IMR-90 (cell line): ENCODE measurements around the gene RYK. TPM values are rescaled to one million over a fixed set of nuclear protein-coding genes. Genes with fewer than 3 reads are reported as not detected.

Experiments used
- ATAC-seq: fragments of 200-7000 bp; cut with Tn5 transposase; 2 replicates; pipeline ENCODE4 v1.9.1; 2020; ENCODE audit warnings: low read depth, mild to moderate bottlenecking, moderate library complexity
- BruUV-seq: library from RNA; stranded (reverse); fragments of 400-500 nt; replicated peaks from 2 replicates; lab custom pipeline; 2021; lab: Mats Ljungman, UMichigan
- CTCF ChIA-PET: fragments of 300-600 bp; formaldehyde crosslinking; extraction: SDS; loops from one replicate; lab custom pipeline; 2021; ENCODE audit warnings: antibody characterized with exemption; lab: Yijun Ruan, JAX
- POLR2A ChIA-PET: fragments of 300-600 bp; sonication (Branson Sonifier 250); formaldehyde crosslinking; loops from one replicate; lab custom pipeline; 2022; ENCODE audit warnings: antibody characterized with exemption; ENCODE audit not compliant: unreplicated experiment; lab: Charles Lee
- DNase-seq: peaks from one replicate; pipeline ENCODE4 v3.0.0; 2013
- H2AFZ ChIP-seq: replicated peaks from 2 replicates; pipeline ENCODE3; 2013; ENCODE audit warnings: low read length, mild to moderate bottlenecking; ENCODE audit not compliant: poor library complexity
- H2AK5ac ChIP-seq: 2 replicates; pipeline ENCODE4 v1.6.1; 2013; ENCODE audit warnings: low read depth, low read length, inconsistent platforms
- H2AK9ac ChIP-seq: replicated peaks from 2 replicates; pipeline ENCODE3; 2013; ENCODE audit warnings: mild to moderate bottlenecking, low read depth, low read length, moderate library complexity; ENCODE audit not compliant: poor library complexity
- H2BK120ac ChIP-seq: 2 replicates; pipeline ENCODE4 v1.6.1; 2013; ENCODE audit warnings: low read depth, low read length, inconsistent platforms
- H2BK15ac ChIP-seq: 3 replicates; pipeline ENCODE4 v1.6.1; 2013; ENCODE audit warnings: low read depth, low read length, inconsistent platforms
- H2BK20ac ChIP-seq: 2 replicates; pipeline ENCODE4 v1.6.1; 2013; ENCODE audit warnings: low read depth, mild to moderate bottlenecking, inconsistent platforms, low read length, moderate library complexity
- H2BK5ac ChIP-seq: 2 replicates; pipeline ENCODE4 v1.6.1; 2013; ENCODE audit warnings: mild to moderate bottlenecking, low read depth, low read length, inconsistent platforms; ENCODE audit not compliant: poor library complexity, severe bottlenecking
- H3K14ac ChIP-seq: replicated peaks from 2 replicates; pipeline ENCODE4 v1.6.1; 2013; ENCODE audit warnings: low read depth, low read length, inconsistent platforms
- H3K18ac ChIP-seq: 2 replicates; pipeline ENCODE4 v1.6.1; 2013; ENCODE audit warnings: low read depth, low read length, control low read depth
- H3K23ac ChIP-seq: 2 replicates; pipeline ENCODE4 v1.6.1; 2013; ENCODE audit warnings: low read depth, low read length, inconsistent platforms
- H3K27ac ChIP-seq: 2 replicates; pipeline ENCODE4 v1.5.1; 2013; ENCODE audit warnings: mild to moderate bottlenecking, control low read depth, low read length; ENCODE audit not compliant: insufficient read depth
- H3K27me3 ChIP-seq: 2 replicates; pipeline ENCODE4 v1.6.1; 2013; ENCODE audit warnings: low read length; ENCODE audit not compliant: control insufficient read depth, insufficient read depth
- H3K36me3 ChIP-seq: 2 replicates; pipeline ENCODE4 v1.6.1; 2013; ENCODE audit warnings: low read length, mixed read lengths; ENCODE audit not compliant: control insufficient read depth, insufficient read depth
- H3K4ac ChIP-seq: 2 replicates; pipeline ENCODE4 v1.6.1; 2013; ENCODE audit warnings: low read depth, low read length, inconsistent platforms
- H3K4me1 ChIP-seq: 2 replicates; pipeline ENCODE4 v1.6.1; 2013; ENCODE audit warnings: low read length, mixed read lengths; ENCODE audit not compliant: control insufficient read depth, insufficient read depth
- H3K4me2 ChIP-seq: 2 replicates; pipeline ENCODE4 v1.6.1; 2013; ENCODE audit warnings: low read depth, mild to moderate bottlenecking, control low read depth, low read length, moderate library complexity
- H3K4me3 ChIP-seq: 2 replicates; pipeline ENCODE4 v1.5.1; 2013; ENCODE audit warnings: low read depth, mild to moderate bottlenecking, control low read depth, low read length, moderate library complexity; ENCODE audit not compliant: insufficient read depth
- H3K56ac ChIP-seq: 2 replicates; pipeline ENCODE4 v1.6.1; 2013; ENCODE audit warnings: low read length, inconsistent platforms; ENCODE audit not compliant: insufficient read depth; ENCODE audit errors: extremely low read depth
- H3K79me1 ChIP-seq, 2 experiments: 2 replicates each; pipeline ENCODE4 v1.6.1; 2013; ENCODE audit warnings: low read length in 2 of 2, inconsistent platforms in 1 of 2, low read depth in 1 of 2
- H3K9ac ChIP-seq: 2 replicates; pipeline ENCODE4 v1.6.1; 2013; ENCODE audit warnings: low read depth, low read length, control low read depth
- H3K9me1 ChIP-seq: 2 replicates; pipeline ENCODE4 v1.6.1; 2013; ENCODE audit warnings: low read length, inconsistent platforms; ENCODE audit not compliant: insufficient read depth
- H3K9me3 ChIP-seq: 2 replicates; pipeline ENCODE4 v1.6.1; 2013; ENCODE audit warnings: low read length; ENCODE audit not compliant: control insufficient read depth, insufficient read depth
- H4K20me1 ChIP-seq: 2 replicates; pipeline ENCODE4 v1.6.1; 2013; ENCODE audit warnings: low read length, inconsistent platforms; ENCODE audit not compliant: insufficient read depth
- H4K5ac ChIP-seq: 2 replicates; pipeline ENCODE4 v1.6.1; 2013; ENCODE audit warnings: mild to moderate bottlenecking, low read depth, low read length, control low read depth
- H4K8ac ChIP-seq, 2 experiments: 2 replicates each; pipeline ENCODE4 v1.6.1; 2013; ENCODE audit warnings: low read depth in 2 of 2, low read length in 2 of 2, control low read depth in 1 of 2, inconsistent platforms in 1 of 2
- H4K91ac ChIP-seq: 2 replicates; pipeline ENCODE4 v1.6.1; 2013; ENCODE audit warnings: low read depth, low read length, inconsistent platforms; ENCODE audit not compliant: insufficient read depth
- BHLHE40 ChIP-seq: fragments of 150-350 bp; IDR thresholded peaks from 2 replicates; pipeline ENCODE4 v1.6.1; 2016; ENCODE audit warnings: mild to moderate bottlenecking, low read depth, low read length
- CHD1 ChIP-seq: IDR thresholded peaks from 2 replicates; pipeline ENCODE4 v1.6.1; 2012; ENCODE audit warnings: low read depth, low read length, improper control_type of control experiment
- ELK1 ChIP-seq: fragments of 150-350 bp; IDR thresholded peaks from 2 replicates; pipeline ENCODE4 v1.6.1; 2016; ENCODE audit warnings: low read depth, mild to moderate bottlenecking, low read length, moderate library complexity, borderline replicate concordance
- FOS ChIP-seq: fragments of 150-350 bp; IDR thresholded peaks from 2 replicates; pipeline ENCODE4 v1.6.1; 2016; ENCODE audit warnings: low read depth, low read length
- MAFK ChIP-seq: IDR thresholded peaks from 2 replicates; pipeline ENCODE4 v1.6.1; 2012; ENCODE audit warnings: low read depth, low read length, improper control_type of control experiment
- MAZ ChIP-seq: IDR thresholded peaks from 2 replicates; pipeline ENCODE4 v1.6.1; 2012; ENCODE audit warnings: low read depth, mild to moderate bottlenecking, low read length, improper control_type of control experiment, moderate library complexity, borderline replicate concordance
- MXI1 ChIP-seq: IDR thresholded peaks from 2 replicates; pipeline ENCODE4 v1.6.1; 2012; ENCODE audit warnings: low read depth, mild to moderate bottlenecking, low read length, moderate library complexity, borderline replicate concordance
- POLR2A ChIP-seq: IDR thresholded peaks from 2 replicates; pipeline ENCODE4 v1.6.1; 2012; ENCODE audit warnings: mild to moderate bottlenecking, low read depth, low read length
- RAD21 ChIP-seq: IDR thresholded peaks from 2 replicates; pipeline ENCODE4 v1.6.1; 2012; ENCODE audit warnings: low read length, improper control_type of control experiment
- RCOR1 ChIP-seq: IDR thresholded peaks from 2 replicates; pipeline ENCODE4 v1.6.1; 2012; ENCODE audit warnings: mild to moderate bottlenecking, low read length, improper control_type of control experiment; ENCODE audit not compliant: insufficient replicate concordance
- RFX5 ChIP-seq: IDR thresholded peaks from 2 replicates; pipeline ENCODE4 v1.8.0; 2012; ENCODE audit warnings: low read depth, mild to moderate bottlenecking, low read length, moderate library complexity
- SMC3 ChIP-seq: fragments of 150-350 bp; IDR thresholded peaks from 2 replicates; pipeline ENCODE4 v1.6.1; 2016; ENCODE audit warnings: low read depth, mild to moderate bottlenecking, antibody characterized with exemption, low read length, moderate library complexity
- USF2 ChIP-seq: fragments of 150-350 bp; IDR thresholded peaks from 2 replicates; pipeline ENCODE4 v1.6.1; 2017; ENCODE audit warnings: mild to moderate bottlenecking, antibody characterized with exemption, low read length, low read depth
- WGBS, 2 experiments: methylation state at CpG; one replicate each; pipeline versions ENCODE4 v1.1.5 to v1.1.7; 2013; ENCODE audit warnings: missing lambda C conversion rate in 2 of 2; ENCODE audit not compliant: insufficient read length in 1 of 2; ENCODE audit errors: extremely low coverage in 2 of 2; 5-methylcytosine and 5-hydroxymethylcytosine counted together
- dilution Hi-C: fragments of 300-500 bp; cut with HindIII; formaldehyde crosslinking; loops from one replicate; pipeline ENCODE4 v1.14.3; 2018; ENCODE audit warnings: low sequenced_read_pairs; ENCODE audit not compliant: unreplicated experiment
- in situ Hi-C: fragments of 300-500 bp; cut with MboI; formaldehyde crosslinking; loops from 3 replicates; pipeline ENCODE4 v1.14.3; 2019; ENCODE audit warnings: low sequenced_read_pairs, inconsistent platforms, mixed read lengths
- intact Hi-C: fragments of 100-400 bp; cut with micrococcal nuclease; formaldehyde crosslinking; loops from 2 replicates; pipeline ENCODE4 v1.10.0; 2022
- polyA plus RNA-seq, 3 experiments: library from polyadenylated mRNA; depleted of rRNA; stranded (reverse); fragments of >200 nt; gene quantifications; 2 replicates each; pipeline ENCODE4 v1.2.3, GENCODE V29; 2012; ENCODE audit warnings: low replicate concordance in 1 of 3
- total RNA-seq: library from RNA; depleted of rRNA; stranded (reverse); fragments of >200 nt; gene quantifications from 2 replicates; pipeline ENCODE4 v1.2.3, GENCODE V29; 2012

Gene RYK
- total and polyA plus RNA-seq, 2 of the 4 experiments (the other 2 are of a cell fraction) = 42.4 to 106 TPM

- in situ Hi-C loops = no loop called here
- H3K27ac ChIP-seq = no peak overlapping the region
- no TSS peak for BruUV-seq
- H3K4ac ChIP-seq = no peak overlapping the region
- ATAC-seq = no peak
- H3K18ac ChIP-seq = no peak overlapping the region
- H3K36me3 ChIP-seq = no peaks in the 10 kb centered on the region
- no peak overlapping the region for H3K56ac ChIP-seq
- no peak overlapping the region for H2AFZ ChIP-seq
- H3K9me1 ChIP-seq = 0 out of 2 replicates have a peak, but pooled peaks cover 5% of the 10 kb centered on the region
- no peak overlapping the region for H2BK20ac ChIP-seq
- H4K91ac ChIP-seq = no peak overlapping the region
- H2BK15ac ChIP-seq = no peak overlapping the region
- H2AK5ac ChIP-seq = no peak overlapping the region
- no peaks in the 10 kb centered on the region for H3K9me3 ChIP-seq
- H2AK9ac ChIP-seq = no peak overlapping the region
- H3K4me3 ChIP-seq = no peak overlapping the region
- H3K4me1 ChIP-seq = no peaks in the 10 kb centered on the region; the same call in 1 of the 2 replicates
- no peak overlapping the region for H3K4me2 ChIP-seq
- no peak overlapping the region for H3K23ac ChIP-seq
- dilution Hi-C loops = no loop called here
- H3K27me3 ChIP-seq = no peaks in the 10 kb centered on the region
- H2BK120ac ChIP-seq = no peak overlapping the region
- CTCF ChIA-PET = no interaction called here
- no peaks in the 10 kb centered on the region for H4K20me1 ChIP-seq
- DNase-seq = no peak
- H4K5ac ChIP-seq = no peak overlapping the region
- H3K79me1 ChIP-seq = no peaks in the 10 kb centered on the region
- no peak for TF ChIP-seq BHLHE40
- no peak for TF ChIP-seq ELK1
- TF ChIP-seq POLR2A = no peak
- TF ChIP-seq FOS = no peak
- no peak for TF ChIP-seq MAFK
- no peak for TF ChIP-seq MXI1
- TF ChIP-seq MAZ = no peak
- TF ChIP-seq USF2 = no peak
- no peak for TF ChIP-seq RFX5
- TF ChIP-seq CHD1 = no peak
- no peak for TF ChIP-seq RAD21
- TF ChIP-seq SMC3 = no peak
- no peak for TF ChIP-seq RCOR1
- H3K9ac ChIP-seq = no peak overlapping the region
- POLR2A ChIA-PET = no interaction called here
- H2BK5ac ChIP-seq = no peak overlapping the region
- WGBS, 2 experiments = no CpG with 5 or more reads among the region's 3 CpGs
- intact Hi-C loops = no loop called here
- no peak overlapping the region for H3K14ac ChIP-seq
- no peak overlapping the region for H4K8ac ChIP-seq
Observed at GRCh38 chr3:134134698-134135415, 115.8 kb downstream of the RYK start.
